Glomerular visceral epithelial cell (primary cell): ENCODE results near the gene XYLB.

Source experiments
- DNase-seq: peaks from one replicate; pipeline ENCODE4 v3.0.0-alpha.2; 2016; ENCODE audit errors: extremely low spot score

Gene XYLB

GRCh38 chr3:38454884-38455638, 108.5 kb downstream of the XYLB start:
- peak; percentile 75 for DNase-seq

GRCh38 chr3:38455639-38456430, 109.2 kb downstream of the XYLB start:
- no peak for DNase-seq

- DNase-seq = no peak
These were observed 110.8 kb downstream of the XYLB start for GRCh38 chr3:38457111-38458003.

- peak; percentile 59 for DNase-seq
These were observed 112.4 kb downstream of the XYLB start for GRCh38 chr3:38458796-38459498.

- DNase-seq = no peak
These were observed 113.0 kb downstream of the XYLB start for GRCh38 chr3:38459499-38460048.

GRCh38 chr3:38460377-38461270, 114.0 kb downstream of the XYLB start:
- no peak for DNase-seq
